DOHH2 (cell line): ENCODE data around the gene MAP4K4.

Experiments used
- H3F3A ChIP-seq: fragments of 200-600 bp; sonication (generic), shearing (Covaris generic); 2 replicates; pipeline ENCODE4 v1.6.0; 2016; ENCODE audit warnings: antibody characterized with exemption, mild to moderate bottlenecking; ENCODE audit not compliant: control insufficient read depth, insufficient read depth
- H3K27ac ChIP-seq: fragments of 200-600 bp; sonication (generic); 2 replicates; pipeline ENCODE4 v1.5.1; 2014; ENCODE audit warnings: low read depth, mild to moderate bottlenecking, low read length, moderate library complexity
- H3K27me3 ChIP-seq: fragments of 200-600 bp; sonication (generic); 2 replicates; pipeline ENCODE4 v1.6.1; 2014; ENCODE audit warnings: mild to moderate bottlenecking, low read length, mixed read lengths; ENCODE audit not compliant: control insufficient read depth
- H3K36me3 ChIP-seq: fragments of 200-600 bp; sonication (generic); 2 replicates; pipeline ENCODE4 v1.6.1; 2014; ENCODE audit warnings: mild to moderate bottlenecking, low read length, moderate library complexity, mixed read lengths; ENCODE audit not compliant: control insufficient read depth
- H3K4me1 ChIP-seq: fragments of 200-600 bp; sonication (generic); 2 replicates; pipeline ENCODE4 v1.6.1; 2014; ENCODE audit warnings: mild to moderate bottlenecking, low read length, mixed read lengths; ENCODE audit not compliant: control insufficient read depth
- H3K4me2 ChIP-seq: fragments of 200-600 bp; sonication (generic); 2 replicates; pipeline ENCODE4 v1.6.0; 2014; ENCODE audit warnings: mild to moderate bottlenecking, low read length, moderate library complexity
- H3K4me3 ChIP-seq: fragments of 200-600 bp; sonication (generic); 2 replicates; pipeline ENCODE4 v1.5.1; 2014; ENCODE audit warnings: mild to moderate bottlenecking, low read length, mixed read lengths
- H3K79me2 ChIP-seq: fragments of 200-600 bp; sonication (generic); 2 replicates; pipeline ENCODE4 v1.6.1; 2014; ENCODE audit warnings: mild to moderate bottlenecking, low read length, mixed read lengths; ENCODE audit not compliant: control insufficient read depth
- H3K9me2 ChIP-seq: fragments of 200-600 bp; sonication (generic); replicated peaks from 2 replicates; pipeline ENCODE4 v1.6.1; 2014; ENCODE audit warnings: mild to moderate bottlenecking, low read length, mixed read lengths; ENCODE audit not compliant: control insufficient read depth
- H3K9me3 ChIP-seq: fragments of 200-600 bp; sonication (generic); 2 replicates; pipeline ENCODE4 v1.6.1; 2014; ENCODE audit warnings: antibody characterized with exemption, low read length, mixed read lengths; ENCODE audit not compliant: control insufficient read depth, insufficient read depth
- H4K20me1 ChIP-seq: fragments of 200-600 bp; sonication (generic); 2 replicates; pipeline ENCODE4 v1.6.0; 2014; ENCODE audit warnings: low read depth, mild to moderate bottlenecking, antibody characterized with exemption, low read length, moderate library complexity; ENCODE audit not compliant: control insufficient read depth, insufficient read depth
- CTCF ChIP-seq: fragments of 200-600 bp; sonication (generic); IDR thresholded peaks from one replicate; pipeline ENCODE4 v1.5.1; 2014; ENCODE audit warnings: antibody characterized with exemption, mild to moderate bottlenecking, low read depth, low read length; ENCODE audit not compliant: poor library complexity, severe bottlenecking
- EZH2phosphoT487 ChIP-seq: fragments of 200-600 bp; sonication (generic); IDR thresholded peaks from 2 replicates; pipeline ENCODE4 v1.6.1; 2017; ENCODE audit warnings: borderline replicate concordance, mild to moderate bottlenecking, antibody characterized with exemption, low read length, moderate library complexity, mixed read lengths

Gene MAP4K4

GRCh38 chr2:101942851-101943250 lies 245.3 kb downstream of the MAP4K4 start:
- TF ChIP-seq CTCF, result no peak
- TF ChIP-seq EZH2phosphoT487, result no peak
- Histone ChIP-seq H3K9me3 (no peaks in the 10 kb centered on the region), H3K79me2 (no peaks in the 10 kb centered on the region), H3F3A (no peaks in the 10 kb centered on the region), H4K20me1 (no peaks in the 10 kb centered on the region), H3K9me2 (no peaks in the 10 kb centered on the region), H3K4me1 (no peaks in the 10 kb centered on the region), H3K36me3 (no peaks in the 10 kb centered on the region), H3K4me3 (no peak overlapping the region), H3K27ac (no peak overlapping the region), H3K4me2 (no peak overlapping the region), H3K27me3 (no peaks in the 10 kb centered on the region)
